SK-N-SH treated with all-trans-retinoic acid at 6 μM for 48 hours (cell line): ENCODE measurements around the gene SRMS.

ENCODE experiments used
- ATAC-seq: fragments of 200-7000 bp; cut with Tn5 transposase; 3 replicates; pipeline ENCODE4 v1.9.1; 2020; ENCODE audit warnings: mild to moderate bottlenecking, moderate library complexity
- ARNTL ChIP-seq: fragments of 450-650 bp; formaldehyde crosslinking; IDR thresholded peaks from 2 replicates; pipeline ENCODE4 v1.5.0; 2020; ENCODE audit warnings: low read depth, mild to moderate bottlenecking, moderate library complexity, borderline replicate concordance
- BACH2 ChIP-seq: fragments of 250-450 bp; sonication (Bioruptor Pico); IDR thresholded peaks from 2 replicates; pipeline ENCODE4 v1.9.0; 2021; ENCODE audit warnings: mild to moderate bottlenecking, borderline replicate concordance
- CREB5 ChIP-seq: fragments of 250-450 bp; sonication (Bioruptor Pico); IDR thresholded peaks from 2 replicates; pipeline ENCODE4 v1.5.1; 2020; ENCODE audit warnings: low read depth, mild to moderate bottlenecking, moderate library complexity
- CSDC2 ChIP-seq: fragments of 250-450 bp; sonication (Bioruptor Pico); IDR thresholded peaks from 2 replicates; pipeline ENCODE4 v1.5.0; 2020; ENCODE audit warnings: mild to moderate bottlenecking, moderate library complexity
- ESRRG ChIP-seq: fragments of 250-450 bp; sonication (Bioruptor Pico); IDR thresholded peaks from 2 replicates; pipeline ENCODE4 v1.6.1; 2021; ENCODE audit warnings: mild to moderate bottlenecking
- GLIS3 ChIP-seq: fragments of 250-450 bp; sonication (Bioruptor Pico); IDR thresholded peaks from 2 replicates; pipeline ENCODE4 v1.5.0; 2020; ENCODE audit warnings: mild to moderate bottlenecking, moderate library complexity
- ISL1 ChIP-seq: fragments of 250-450 bp; sonication (Bioruptor Pico); IDR thresholded peaks from 2 replicates; pipeline ENCODE4 v2.1.2; 2022; ENCODE audit warnings: mild to moderate bottlenecking, moderate library complexity
- OSR1 ChIP-seq: fragments of 250-450 bp; sonication (Bioruptor Pico); IDR thresholded peaks from 2 replicates; pipeline ENCODE4 v1.8.0; 2022; ENCODE audit warnings: moderate library complexity, mild to moderate bottlenecking, inconsistent platforms
- PATZ1 ChIP-seq: fragments of 250-450 bp; sonication (Bioruptor Pico); IDR thresholded peaks from 2 replicates; pipeline ENCODE4 v1.8.0; 2020; ENCODE audit warnings: mild to moderate bottlenecking, moderate library complexity, borderline replicate concordance
- POU6F1 ChIP-seq: fragments of 250-450 bp; sonication (Bioruptor Pico); IDR thresholded peaks from 2 replicates; pipeline ENCODE4 v1.8.0; 2021; ENCODE audit warnings: low read depth, mild to moderate bottlenecking, moderate library complexity, borderline replicate concordance
- PPARA ChIP-seq: fragments of 250-450 bp; sonication (Bioruptor Pico); IDR thresholded peaks from 2 replicates; pipeline ENCODE4 v1.5.0; 2020; ENCODE audit warnings: mild to moderate bottlenecking, borderline replicate concordance
- RARB ChIP-seq: fragments of 250-450 bp; sonication (Bioruptor Pico); IDR thresholded peaks from 2 replicates; pipeline ENCODE4 v1.8.0; 2021; ENCODE audit warnings: mild to moderate bottlenecking, moderate library complexity
- SNAI2 ChIP-seq: fragments of 250-450 bp; sonication (Bioruptor Pico); IDR thresholded peaks from 2 replicates; pipeline ENCODE4 v1.5.0; 2020; ENCODE audit warnings: mild to moderate bottlenecking, moderate library complexity
- TOX ChIP-seq: fragments of 250-450 bp; sonication (Bioruptor Pico); IDR thresholded peaks from 2 replicates; pipeline ENCODE4 v1.8.0; 2021; ENCODE audit warnings: mild to moderate bottlenecking, moderate library complexity, borderline replicate concordance
- TSHZ2 ChIP-seq: fragments of 250-450 bp; sonication (Bioruptor Pico); IDR thresholded peaks from 2 replicates; pipeline ENCODE4 v1.5.0; 2020; ENCODE audit warnings: mild to moderate bottlenecking, moderate library complexity
- ZC3H10 ChIP-seq: fragments of 250-450 bp; sonication (Bioruptor Pico); IDR thresholded peaks from 2 replicates; pipeline ENCODE4 v1.5.1; 2021; ENCODE audit warnings: mild to moderate bottlenecking, moderate library complexity
- ZFP3 ChIP-seq: fragments of 250-450 bp; sonication (Bioruptor Pico); IDR thresholded peaks from 2 replicates; pipeline ENCODE4 v1.5.0; 2020; ENCODE audit warnings: mild to moderate bottlenecking, moderate library complexity
- ZFP30 ChIP-seq: fragments of 450-650 bp; formaldehyde crosslinking; IDR thresholded peaks from 2 replicates; pipeline ENCODE4 v1.5.0; 2022; ENCODE audit warnings: mild to moderate bottlenecking, moderate library complexity
- ZNF565 ChIP-seq: fragments of 450-650 bp; formaldehyde crosslinking; conservative IDR thresholded peaks from 2 replicates; pipeline ENCODE4 v1.5.0; 2020; ENCODE audit warnings: low read depth, mild to moderate bottlenecking, moderate library complexity
- ZNF70 ChIP-seq: fragments of 450-650 bp; formaldehyde crosslinking; IDR thresholded peaks from 2 replicates; pipeline ENCODE4 v1.5.0; 2020; ENCODE audit warnings: mild to moderate bottlenecking, moderate library complexity
- ZNF8 ChIP-seq: fragments of 450-650 bp; formaldehyde crosslinking; IDR thresholded peaks from 2 replicates; pipeline ENCODE4 v1.5.0; 2020; ENCODE audit warnings: mild to moderate bottlenecking, moderate library complexity

SRMS gene

GRCh38 chr20:63565699-63566335 lies 18.3 kb upstream of the SRMS start:
- TF ChIP-seq PATZ1 (CRISPR knock-in tag) = no peak
- no peak for TF ChIP-seq CSDC2 (CRISPR knock-in tag)
- ATAC-seq = no peak

GRCh38 chr20:63565021-63565698 lies 17.6 kb upstream of the SRMS start:
- TF ChIP-seq ZFP3 (CRISPR knock-in tag) (no peak), CREB5 (CRISPR knock-in tag) (no peak), SNAI2 (CRISPR knock-in tag) (no peak), ZC3H10 (CRISPR knock-in tag) (no peak), BACH2 (CRISPR knock-in tag) (no peak), GLIS3 (CRISPR knock-in tag) (no peak), ISL1 (CRISPR knock-in tag) (no peak), TSHZ2 (CRISPR knock-in tag) (no peak), ZFP30 (CRISPR knock-in tag) (no peak), ZNF8 (CRISPR knock-in tag) (no peak), RARB (CRISPR knock-in tag) (no peak), OSR1 (CRISPR knock-in tag) (no peak), ZNF565 (CRISPR knock-in tag) (no peak), TOX (CRISPR knock-in tag) (no peak), ZNF70 (CRISPR knock-in tag) (no peak), ESRRG (CRISPR knock-in tag) (no peak), CSDC2 (CRISPR knock-in tag) (no peak), ARNTL (CRISPR knock-in tag) (no peak)
- ATAC-seq = no peak

- TF ChIP-seq CREB5 (CRISPR knock-in tag) (no peak), ZC3H10 (CRISPR knock-in tag) (no peak), ZNF70 (CRISPR knock-in tag) (no peak), POU6F1 (no peak), PPARA (CRISPR knock-in tag) (no peak), SNAI2 (CRISPR knock-in tag) (no peak), TSHZ2 (CRISPR knock-in tag) (no peak), ZFP3 (CRISPR knock-in tag) (no peak), ZNF565 (CRISPR knock-in tag) (no peak), TOX (CRISPR knock-in tag) (no peak), ZNF8 (CRISPR knock-in tag) (no peak)
- no peak for ATAC-seq
Measured at GRCh38 chr20:63564036-63564810, 16.7 kb upstream of the SRMS start.
